WTC11 (cell line): Measurements from ENCODE around the gene GSTM2. TPM values are rescaled to one million over a fixed set of nuclear protein-coding genes. Genes with fewer than 3 reads are reported as not detected.

ENCODE experiments used
- ATAC-seq: fragments of 200-7000 bp; cut with Tn5 transposase; 2 replicates; pipeline ENCODE4 v1.10.0; 2021; ENCODE audit warnings: mild to moderate bottlenecking, moderate library complexity
- CTCF ChIA-PET: fragments of 300-600 bp; sonication (Branson Sonifier 250); formaldehyde crosslinking; loops from one replicate; lab custom pipeline; 2021; ENCODE audit warnings: antibody characterized with exemption; lab: Charles Lee
- POLR2A ChIA-PET: fragments of 350-600 bp; sonication (Branson Sonifier 250); formaldehyde crosslinking; loops from one replicate; lab custom pipeline; 2021; ENCODE audit warnings: antibody characterized with exemption; lab: Charles Lee
- DNase-seq: peaks from one replicate; pipeline ENCODE4 v3.0.0; 2021; ENCODE audit warnings: low spot score
- H3K27ac Mint-ChIP-seq: 2 replicates; pipeline ENCODE4 v1.8.0; 2021; ENCODE audit warnings: mixed read lengths
- H3K27me3 Mint-ChIP-seq: 2 replicates; pipeline ENCODE4 v1.8.0; 2021; ENCODE audit warnings: low read depth, mild to moderate bottlenecking, moderate library complexity, mixed read lengths
- H3K36me3 Mint-ChIP-seq: 2 replicates; pipeline ENCODE4 v1.8.0; 2021; ENCODE audit warnings: mixed read lengths
- H3K4me1 Mint-ChIP-seq: 2 replicates; pipeline ENCODE4 v1.8.0; 2022; ENCODE audit warnings: mixed read lengths
- H3K4me3 Mint-ChIP-seq: 2 replicates; pipeline ENCODE4 v1.8.0; 2021; ENCODE audit warnings: mild to moderate bottlenecking, moderate library complexity, mixed read lengths
- H3K9me3 Mint-ChIP-seq: 2 replicates; pipeline ENCODE4 v1.8.0; 2021; ENCODE audit warnings: mixed read lengths
- ETV6 ChIP-seq: sonication (generic); formaldehyde crosslinking; IDR thresholded peaks from 2 replicates; pipeline ENCODE4 v1.8.1; 2022; ENCODE audit warnings: mild to moderate bottlenecking, missing genetic modification reagents
- FOXK1 ChIP-seq: sonication (generic); formaldehyde crosslinking; IDR thresholded peaks from 2 replicates; pipeline ENCODE4 v1.8.0; 2022; ENCODE audit warnings: mild to moderate bottlenecking, moderate library complexity, missing genetic modification reagents
- FOXP1 ChIP-seq: sonication (generic); formaldehyde crosslinking; IDR thresholded peaks from 2 replicates; pipeline ENCODE4 v1.8.0; 2022; ENCODE audit warnings: missing genetic modification reagents, mild to moderate bottlenecking, moderate library complexity, borderline replicate concordance
- FOXP4 ChIP-seq: sonication (generic); formaldehyde crosslinking; IDR thresholded peaks from 2 replicates; pipeline ENCODE4 v1.8.0; 2022; ENCODE audit warnings: mild to moderate bottlenecking, missing genetic modification reagents
- GRHL2 ChIP-seq: fragments of 250-450 bp; sonication (Bioruptor Pico); IDR thresholded peaks from 2 replicates; pipeline ENCODE4 v1.8.0; 2022; ENCODE audit warnings: mild to moderate bottlenecking, moderate library complexity; ENCODE audit not compliant: insufficient replicate concordance, severe bottlenecking
- JAZF1 ChIP-seq: fragments of 250-450 bp; sonication (Bioruptor Pico); IDR thresholded peaks from 2 replicates; pipeline ENCODE4 v1.9.0; 2021; ENCODE audit warnings: moderate library complexity, mild to moderate bottlenecking, inconsistent platforms
- TEAD1 ChIP-seq: sonication (generic); formaldehyde crosslinking; IDR thresholded peaks from 2 replicates; pipeline ENCODE4 v1.8.0; 2022; ENCODE audit warnings: mild to moderate bottlenecking, missing genetic modification reagents
- ZBTB21 ChIP-seq: sonication (generic); formaldehyde crosslinking; IDR thresholded peaks from 2 replicates; pipeline ENCODE4 v1.8.1; 2023; ENCODE audit warnings: mild to moderate bottlenecking, missing genetic modification reagents, borderline replicate concordance
- ZNF396 ChIP-seq: fragments of 250-450 bp; sonication (Bioruptor Pico); IDR thresholded peaks from 2 replicates; pipeline ENCODE4 v1.8.0; 2021; ENCODE audit warnings: mild to moderate bottlenecking, moderate library complexity, borderline replicate concordance
- total RNA-seq: library from RNA; stranded (reverse); gene quantifications from 3 replicates; pipeline ENCODE4 v1.2.3, GENCODE V29; 2021
- TF ChIP-seq, protein P1 (sequence below): fragments of 250-450 bp; sonication (Bioruptor Pico); IDR thresholded peaks from 2 replicates; pipeline ENCODE4 v1.9.0; 2021; ENCODE audit warnings: mild to moderate bottlenecking, borderline replicate concordance
- TF ChIP-seq, protein P2 (sequence below): sonication (generic); formaldehyde crosslinking; IDR thresholded peaks from 2 replicates; pipeline ENCODE4 v1.8.1; 2023; ENCODE audit warnings: mild to moderate bottlenecking, moderate library complexity, missing genetic modification reagents
- TF ChIP-seq, protein P3 (sequence below): fragments of 250-450 bp; sonication (Bioruptor Pico); IDR thresholded peaks from 2 replicates; pipeline ENCODE4 v1.9.0; 2021; ENCODE audit warnings: moderate library complexity, mild to moderate bottlenecking, inconsistent platforms, borderline replicate concordance
- TF ChIP-seq, protein P4 (sequence below): fragments of 250-450 bp; sonication (Bioruptor Pico); conservative IDR thresholded peaks from 2 replicates; pipeline ENCODE4 v1.9.0; 2021; ENCODE audit warnings: mild to moderate bottlenecking

GSTM2 gene
- total RNA-seq, 1 experiment from 2014 or later: 12.9 TPM

DNA sequence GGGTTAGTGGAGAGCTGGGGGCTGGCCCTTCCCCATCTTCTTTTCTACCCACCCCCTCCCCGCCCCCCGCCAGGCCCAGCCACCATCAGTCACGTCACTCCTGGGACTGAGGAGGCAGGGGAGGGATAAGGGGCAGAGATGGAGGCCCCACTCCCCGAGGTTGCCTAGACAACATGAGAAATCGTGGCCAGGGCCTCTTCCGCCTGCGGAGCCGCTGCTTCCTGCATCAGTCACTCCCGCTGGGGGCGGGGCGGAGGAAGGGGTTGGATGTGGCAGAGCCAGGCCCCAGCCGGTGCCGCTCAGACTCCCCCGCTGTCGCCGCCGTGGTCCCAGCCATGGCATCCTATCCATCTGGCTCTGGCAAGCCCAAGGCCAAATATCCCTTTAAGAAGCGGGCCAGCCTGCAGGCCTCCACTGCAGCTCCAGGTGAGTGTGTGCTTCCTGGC, 47.0 kb upstream of the GSTM2 start:
- Mint-ChIP-seq H3K27ac (peak overlapping the region; percentile 92; the same call in 1 of the 2 replicates), H3K36me3 (no peaks in the 10 kb centered on the region), H3K9me3 (no peaks in the 10 kb centered on the region), H3K4me3 (peak overlapping the region; percentile 97), H3K4me1 (peaks cover 47% of the 10 kb centered on the region), H3K27me3 (no peaks in the 10 kb centered on the region)
- POLR2A ChIA-PET: interaction anchor here (1.0 to 2.6 kb wide), 2 partner anchors 23 to 72 kb away, joined by 3 to 13 read pairs; partner anchors contain the start of gene GNAI3
- peak; percentile 65 for ATAC-seq
- TF ChIP-seq, protein P1, sequence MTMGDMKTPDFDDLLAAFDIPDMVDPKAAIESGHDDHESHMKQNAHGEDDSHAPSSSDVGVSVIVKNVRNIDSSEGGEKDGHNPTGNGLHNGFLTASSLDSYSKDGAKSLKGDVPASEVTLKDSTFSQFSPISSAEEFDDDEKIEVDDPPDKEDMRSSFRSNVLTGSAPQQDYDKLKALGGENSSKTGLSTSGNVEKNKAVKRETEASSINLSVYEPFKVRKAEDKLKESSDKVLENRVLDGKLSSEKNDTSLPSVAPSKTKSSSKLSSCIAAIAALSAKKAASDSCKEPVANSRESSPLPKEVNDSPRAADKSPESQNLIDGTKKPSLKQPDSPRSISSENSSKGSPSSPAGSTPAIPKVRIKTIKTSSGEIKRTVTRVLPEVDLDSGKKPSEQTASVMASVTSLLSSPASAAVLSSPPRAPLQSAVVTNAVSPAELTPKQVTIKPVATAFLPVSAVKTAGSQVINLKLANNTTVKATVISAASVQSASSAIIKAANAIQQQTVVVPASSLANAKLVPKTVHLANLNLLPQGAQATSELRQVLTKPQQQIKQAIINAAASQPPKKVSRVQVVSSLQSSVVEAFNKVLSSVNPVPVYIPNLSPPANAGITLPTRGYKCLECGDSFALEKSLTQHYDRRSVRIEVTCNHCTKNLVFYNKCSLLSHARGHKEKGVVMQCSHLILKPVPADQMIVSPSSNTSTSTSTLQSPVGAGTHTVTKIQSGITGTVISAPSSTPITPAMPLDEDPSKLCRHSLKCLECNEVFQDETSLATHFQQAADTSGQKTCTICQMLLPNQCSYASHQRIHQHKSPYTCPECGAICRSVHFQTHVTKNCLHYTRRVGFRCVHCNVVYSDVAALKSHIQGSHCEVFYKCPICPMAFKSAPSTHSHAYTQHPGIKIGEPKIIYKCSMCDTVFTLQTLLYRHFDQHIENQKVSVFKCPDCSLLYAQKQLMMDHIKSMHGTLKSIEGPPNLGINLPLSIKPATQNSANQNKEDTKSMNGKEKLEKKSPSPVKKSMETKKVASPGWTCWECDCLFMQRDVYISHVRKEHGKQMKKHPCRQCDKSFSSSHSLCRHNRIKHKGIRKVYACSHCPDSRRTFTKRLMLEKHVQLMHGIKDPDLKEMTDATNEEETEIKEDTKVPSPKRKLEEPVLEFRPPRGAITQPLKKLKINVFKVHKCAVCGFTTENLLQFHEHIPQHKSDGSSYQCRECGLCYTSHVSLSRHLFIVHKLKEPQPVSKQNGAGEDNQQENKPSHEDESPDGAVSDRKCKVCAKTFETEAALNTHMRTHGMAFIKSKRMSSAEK (CRISPR knock-in tag): no peak
- TF ChIP-seq FOXK1 (CRISPR knock-in tag) (0 out of 2 replicates have a peak, but pooled peaks have one; percentile 43), ETV6 (0 out of 2 replicates have a peak, but pooled peaks have one; percentile 34), FOXP1 (CRISPR knock-in tag) (peak; percentile 44; the same call in 1 of the 2 replicates)
- DNase-seq: peak; percentile 90
- CTCF ChIA-PET: interaction anchor here (0.6 to 2.8 kb wide), 17 partner anchors 9 to 170 kb away, joined by 3 to 44 read pairs (median 4); partner anchors contain the start of genes CYB561D1 and GNAI3

- TF ChIP-seq ZNF396 (CRISPR knock-in tag) (no peak), ZBTB21 (CRISPR knock-in tag) (no peak), TEAD1 (no peak), FOXP4 (CRISPR knock-in tag) (no peak), GRHL2 (CRISPR knock-in tag) (no peak), JAZF1 (CRISPR knock-in tag) (no peak)
- TF ChIP-seq, protein P2, sequence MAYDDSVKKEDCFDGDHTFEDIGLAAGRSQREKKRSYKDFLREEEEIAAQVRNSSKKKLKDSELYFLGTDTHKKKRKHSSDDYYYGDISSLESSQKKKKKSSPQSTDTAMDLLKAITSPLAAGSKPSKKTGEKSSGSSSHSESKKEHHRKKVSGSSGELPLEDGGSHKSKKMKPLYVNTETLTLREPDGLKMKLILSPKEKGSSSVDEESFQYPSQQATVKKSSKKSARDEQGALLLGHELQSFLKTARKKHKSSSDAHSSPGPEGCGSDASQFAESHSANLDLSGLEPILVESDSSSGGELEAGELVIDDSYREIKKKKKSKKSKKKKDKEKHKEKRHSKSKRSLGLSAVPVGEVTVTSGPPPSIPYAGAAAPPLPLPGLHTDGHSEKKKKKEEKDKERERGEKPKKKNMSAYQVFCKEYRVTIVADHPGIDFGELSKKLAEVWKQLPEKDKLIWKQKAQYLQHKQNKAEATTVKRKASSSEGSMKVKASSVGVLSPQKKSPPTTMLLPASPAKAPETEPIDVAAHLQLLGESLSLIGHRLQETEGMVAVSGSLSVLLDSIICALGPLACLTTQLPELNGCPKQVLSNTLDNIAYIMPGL: no peak
- TF ChIP-seq, protein P3, sequence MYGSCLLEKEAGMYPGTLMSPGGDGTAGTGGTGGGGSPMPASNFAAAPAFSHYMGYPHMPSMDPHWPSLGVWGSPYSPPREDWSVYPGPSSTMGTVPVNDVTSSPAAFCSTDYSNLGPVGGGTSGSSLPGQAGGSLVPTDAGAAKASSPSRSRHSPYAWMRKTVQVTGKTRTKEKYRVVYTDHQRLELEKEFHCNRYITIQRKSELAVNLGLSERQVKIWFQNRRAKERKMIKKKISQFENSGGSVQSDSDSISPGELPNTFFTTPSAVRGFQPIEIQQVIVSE (CRISPR knock-in tag): no peak
- TF ChIP-seq, protein P4, sequence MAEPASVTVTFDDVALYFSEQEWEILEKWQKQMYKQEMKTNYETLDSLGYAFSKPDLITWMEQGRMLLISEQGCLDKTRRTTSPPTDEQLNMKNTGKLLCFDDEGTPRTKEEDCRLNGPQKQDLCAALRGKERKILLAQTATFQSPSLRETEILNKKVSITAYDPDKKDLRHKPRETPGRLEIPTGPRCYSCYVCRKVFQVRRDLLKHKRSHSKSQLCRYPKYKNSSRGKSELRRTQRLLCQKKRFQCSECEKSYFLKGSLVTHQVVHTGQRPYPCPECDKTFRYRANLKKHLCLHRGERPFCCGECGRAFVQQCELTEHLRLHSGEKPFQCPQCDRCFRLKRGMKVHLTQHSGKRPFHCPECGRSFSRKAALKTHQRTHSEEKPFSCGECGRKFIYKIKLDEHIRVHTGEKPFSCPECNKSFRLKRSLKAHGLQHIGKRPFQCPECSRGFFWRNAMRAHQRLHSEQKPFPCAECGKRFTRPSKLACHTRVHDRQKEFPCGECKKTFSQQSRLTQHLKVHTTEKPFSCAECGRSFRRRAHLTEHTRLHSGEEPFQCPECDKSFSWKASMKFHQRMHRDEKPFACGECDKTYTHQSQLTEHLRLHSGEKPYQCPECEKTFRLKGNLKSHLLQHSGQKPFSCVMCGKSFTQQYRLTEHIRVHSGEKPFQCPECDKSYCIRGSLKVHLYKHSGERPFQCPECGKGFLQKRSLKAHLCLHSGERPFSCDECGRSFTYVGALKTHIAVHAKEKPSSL (CRISPR knock-in tag): no peak
- TF ChIP-seq, all 79 proteins: peak for 0
- Mint-ChIP-seq H3K36me3 (no peaks in the 10 kb centered on the region), H3K27ac (peak overlapping the region; percentile 79), H3K4me1 (peaks cover 46% of the 10 kb centered on the region), H3K9me3 (no peaks in the 10 kb centered on the region), H3K27me3 (no peaks in the 10 kb centered on the region), H3K4me3 (peak overlapping the region; percentile 97)
- no peak for ATAC-seq
- POLR2A ChIA-PET: interaction anchor here (2.6 kb wide), 1 partner anchor 73 kb away, joined by 13 read pairs; the partner anchor contains the start of gene GNAI3
- CTCF ChIA-PET: interaction anchor here (1.0 to 2.8 kb wide), 4 partner anchors 9 to 73 kb away, joined by 8 to 44 read pairs (median 30); partner anchors contain the start of gene GNAI3
- DNase-seq: no peak
Measured at GRCh38 chr1:109621379-109622136, 46.3 kb upstream of the GSTM2 start.
